Measurements from ENCODE around the gene TEAD1. TPM values are rescaled to one million over a fixed set of nuclear protein-coding genes. Genes with fewer than 3 reads are reported as not detected.

TEAD1 gene
- total RNA-seq, 1 donor from 2014 or later: 107 TPM

DNA sequence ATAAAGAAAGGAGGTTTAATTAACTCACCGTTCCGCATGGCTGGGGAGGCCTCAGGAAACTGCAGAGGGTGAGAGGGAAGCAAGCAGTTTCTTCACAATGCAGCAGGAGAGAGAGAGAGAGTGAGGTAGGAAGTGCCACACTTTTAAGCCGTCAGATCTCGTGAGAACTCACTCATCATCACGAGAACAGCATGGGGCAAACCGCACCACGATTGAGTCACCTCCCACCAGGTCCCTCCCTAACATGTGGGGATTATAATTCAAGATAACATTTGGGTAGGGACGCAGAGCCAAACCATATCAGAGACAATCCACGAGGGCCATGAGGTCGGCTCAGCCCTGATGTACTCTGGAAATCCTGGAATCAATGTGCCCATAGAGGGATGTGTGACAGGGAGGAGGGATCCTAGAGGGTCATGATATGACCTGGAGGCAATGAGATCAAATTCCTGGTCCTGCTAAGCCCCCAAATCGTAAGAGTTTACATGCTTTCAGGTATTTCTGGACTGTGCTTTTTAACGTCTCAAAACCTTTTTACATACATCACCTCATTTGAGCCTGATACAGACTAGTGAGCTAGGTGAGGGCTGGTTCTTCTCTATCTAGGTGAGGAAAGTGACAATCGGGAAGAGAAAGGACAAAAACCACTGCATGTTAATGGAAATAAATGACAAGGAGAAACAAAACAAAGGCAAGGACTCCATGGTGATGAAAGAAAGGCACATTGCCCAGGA, 315.4 kb downstream of the TEAD1 start:
- ATAC-seq (ENCODE audit: poor library complexity) (no peak), DNase-seq (no peak)
- intact Hi-C loops (cut with DNase I): no loop called here

DNA sequence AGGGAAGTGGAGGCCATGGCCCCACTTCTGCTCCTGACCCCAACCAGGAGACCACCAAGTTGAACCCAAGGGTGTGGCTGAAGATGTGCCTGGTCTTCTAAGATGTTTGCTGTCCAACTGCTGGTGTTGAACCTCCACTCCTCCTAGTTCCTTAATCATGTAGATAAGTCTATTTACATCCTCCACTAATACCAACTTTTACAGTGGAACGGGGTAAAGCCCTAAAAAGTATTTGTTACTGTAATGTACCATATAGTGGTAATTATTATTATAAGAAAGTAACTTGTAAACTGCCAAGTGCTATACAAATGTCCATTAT, 315.9 kb downstream of the TEAD1 start:
- intact Hi-C loops (cut with DNase I): no loop called here
- ATAC-seq (ENCODE audit: poor library complexity) (no peak), DNase-seq (no peak)

- intact Hi-C loops (cut with DNase I): no loop called here
- ATAC-seq (ENCODE audit: poor library complexity) (no peak), DNase-seq (no peak)
These were observed 317.2 kb downstream of the TEAD1 start for GRCh38 chr11:12991426-12991825.

DNA sequence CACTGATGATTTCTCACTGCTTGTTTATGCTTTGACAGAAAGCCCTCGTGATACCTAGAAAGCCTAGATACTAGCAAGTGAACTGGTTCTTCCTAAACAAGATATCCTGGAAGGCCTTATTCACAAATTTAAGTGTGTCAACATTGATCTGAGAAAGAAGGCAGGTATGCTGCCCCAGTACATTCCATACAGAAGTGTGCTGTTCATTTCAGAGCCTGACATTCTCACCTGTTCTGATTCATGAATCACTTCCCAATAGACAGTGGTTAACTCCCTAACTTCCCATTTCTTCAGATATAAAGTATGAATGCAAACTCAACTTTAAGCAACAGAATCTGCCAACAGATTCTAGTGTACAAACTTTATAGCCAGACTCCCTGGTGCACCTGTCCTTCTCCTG, 319.4 kb downstream of the TEAD1 start:
- DNase-seq (no peak), ATAC-seq (ENCODE audit: poor library complexity) (no peak)
- intact Hi-C loops (cut with DNase I): no loop called here

Data from Right ventricle myocardium superior (tissue), 1 donor.